H1 (cell line): ENCODE results near the gene AHRR. TPM values are rescaled to one million over a fixed set of nuclear protein-coding genes. Genes with fewer than 3 reads are reported as not detected.

Experiments
- CTCF ChIA-PET: fragments of 300-600 bp; sonication (Branson Sonifier 250); formaldehyde crosslinking; loops from one replicate; lab custom pipeline; 2021; ENCODE audit not compliant: partially characterized antibody; lab: Charles Lee
- POLR2A ChIA-PET: fragments of 300-600 bp; sonication (Branson Sonifier 250); formaldehyde crosslinking; loops from one replicate; lab custom pipeline; 2021; ENCODE audit warnings: inconsistent platforms; ENCODE audit not compliant: partially characterized antibody; lab: Charles Lee
- DNase-seq, 2 experiments: peaks; one replicate each; pipeline versions ENCODE4 v3.0.0 to v3.0.0-alpha.2; 2010 to 2022; ENCODE audit warnings: low spot score in 2 of 2, low read depth in 1 of 2, mixed read lengths in 1 of 2
- FAIRE-seq: peaks from 2 replicates; lab custom pipeline; 2011; peaks lifted over from hg19 to GRCh38; lab: Jason Lieb, UNC
- H2AFZ ChIP-seq: 2 replicates; pipeline ENCODE4 v1.8.1; 2012; ENCODE audit warnings: low read length, inconsistent platforms
- H2AK5ac ChIP-seq: 2 replicates; pipeline ENCODE4 v1.6.1; 2013; ENCODE audit warnings: low read depth, low read length
- H2BK120ac ChIP-seq: replicated peaks from 2 replicates; pipeline ENCODE3; 2013; ENCODE audit warnings: low read depth, low read length, inconsistent platforms
- H2BK12ac ChIP-seq: 2 replicates; pipeline ENCODE4 v1.6.1; 2013; ENCODE audit warnings: low read depth, low read length
- H2BK15ac ChIP-seq: 2 replicates; pipeline ENCODE4 v1.6.1; 2013; ENCODE audit warnings: low read length
- H2BK20ac ChIP-seq: 2 replicates; pipeline ENCODE4 v1.6.1; 2013; ENCODE audit warnings: low read length
- H2BK5ac ChIP-seq: 2 replicates; pipeline ENCODE4 v1.6.1; 2013; ENCODE audit warnings: low read depth, low read length
- H3K14ac ChIP-seq: 2 replicates; pipeline ENCODE4 v1.6.1; 2013; ENCODE audit warnings: inconsistent platforms; ENCODE audit not compliant: insufficient read length
- H3K18ac ChIP-seq: 2 replicates; pipeline ENCODE4 v1.6.1; 2013; ENCODE audit warnings: low read length; ENCODE audit errors: extremely low read depth
- H3K23ac ChIP-seq: 2 replicates; pipeline ENCODE4 v1.6.1; 2013; ENCODE audit warnings: inconsistent platforms; ENCODE audit not compliant: insufficient read length
- H3K23me2 ChIP-seq: 2 replicates; pipeline ENCODE4 v1.6.1; 2013; ENCODE audit warnings: low read depth, low read length
- H3K27ac ChIP-seq: 2 replicates; pipeline ENCODE4 v1.6.1; 2011; ENCODE audit warnings: low read depth, low read length, inconsistent platforms
- H3K27me3 ChIP-seq, 4 experiments: replicated peaks in 1 of 4; 1 replicate in 1 of 4; 2 replicates in 3 of 4; pipeline versions ENCODE4 v1.6.1 to v1.8.1; 2011 to 2013; ENCODE audit warnings: low read length in 3 of 4, mild to moderate bottlenecking in 3 of 4, inconsistent platforms in 2 of 4, mixed read lengths in 2 of 4, moderate library complexity in 1 of 4; ENCODE audit not compliant: control insufficient read depth in 3 of 4, insufficient read depth in 3 of 4; ENCODE audit errors: extremely low read depth in 1 of 4
- H3K36me3 ChIP-seq, 4 experiments: 2 replicates each; pipeline versions ENCODE4 v1.6.1 to v1.8.1; 2011 to 2013; ENCODE audit warnings: mild to moderate bottlenecking in 4 of 4, low read length in 3 of 4, moderate library complexity in 2 of 4, control low read depth in 1 of 4, inconsistent platforms in 1 of 4; ENCODE audit not compliant: insufficient read depth in 4 of 4, control insufficient read depth in 2 of 4
- H3K4ac ChIP-seq: replicated peaks from 2 replicates; pipeline ENCODE3; 2013; ENCODE audit warnings: low read length, low read depth, mixed read lengths, inconsistent platforms; ENCODE audit not compliant: insufficient read length
- H3K4me1 ChIP-seq, 4 experiments: replicated peaks in 1 of 4; 1 replicate in 1 of 4; 2 replicates in 3 of 4; pipeline versions ENCODE4 v1.6.1 to v1.8.1; 2011 to 2013; ENCODE audit warnings: low read length in 3 of 4, inconsistent platforms in 2 of 4, mixed read lengths in 1 of 4; ENCODE audit not compliant: insufficient read depth in 4 of 4, control insufficient read depth in 3 of 4
- H3K4me2 ChIP-seq, 2 experiments: 2 replicates each; pipeline versions ENCODE4 v1.6.1 to v1.8.1; 2011 to 2013; ENCODE audit warnings: low read depth in 2 of 2, low read length in 2 of 2, control low read depth in 1 of 2, inconsistent platforms in 1 of 2, mild to moderate bottlenecking in 1 of 2; ENCODE audit not compliant: insufficient read depth in 1 of 2
- H3K4me3 ChIP-seq, 4 experiments: fragments of 200-600, 300-600 bp in 1 of 4; sonication (generic), shearing (Covaris generic), sonication (Bioruptor Twin) in 1 of 4; 2 replicates each; pipeline versions ENCODE4 v1.5.1 to v1.8.1; 2011 to 2016; ENCODE audit warnings: low read length in 4 of 4, low read depth in 3 of 4, control low read depth in 2 of 4, inconsistent platforms in 2 of 4, mild to moderate bottlenecking in 2 of 4, mixed read lengths in 1 of 4, moderate library complexity in 1 of 4; ENCODE audit not compliant: insufficient read depth in 2 of 4; ENCODE audit errors: extremely low read depth in 1 of 4
- H3K56ac ChIP-seq: replicated peaks from 2 replicates; pipeline ENCODE3; 2013; ENCODE audit warnings: low read depth, mild to moderate bottlenecking, mixed read lengths, low read length, inconsistent platforms; ENCODE audit not compliant: insufficient read length
- H3K79me1 ChIP-seq: 2 replicates; pipeline ENCODE4 v1.6.1; 2013; ENCODE audit warnings: low read depth, low read length, control low read depth
- H3K79me2 ChIP-seq, 2 experiments: 2 replicates each; pipeline versions ENCODE4 v1.6.1 to v1.8.1; 2012 to 2013; ENCODE audit warnings: low read length in 2 of 2, mild to moderate bottlenecking in 2 of 2, inconsistent platforms in 1 of 2; ENCODE audit not compliant: insufficient read depth in 2 of 2, control insufficient read depth in 1 of 2
- H3K9ac ChIP-seq, 4 experiments: replicated peaks in 1 of 4; 1 replicate in 1 of 4; 2 replicates in 3 of 4; pipeline versions ENCODE4 v1.6.1 to v1.8.1; 2011 to 2013; ENCODE audit warnings: low read depth in 3 of 4, low read length in 3 of 4, control low read depth in 2 of 4, mild to moderate bottlenecking in 2 of 4, moderate library complexity in 2 of 4, inconsistent platforms in 1 of 4; ENCODE audit errors: extremely low read depth in 1 of 4
- H3K9me3 ChIP-seq, 2 experiments: 2 replicates each; pipeline versions ENCODE4 v1.6.1 to v1.8.1; 2012 to 2013; ENCODE audit warnings: mild to moderate bottlenecking in 2 of 2, moderate library complexity in 2 of 2, control low read depth in 1 of 2, inconsistent platforms in 1 of 2, low read depth in 1 of 2, low read length in 1 of 2, mixed read lengths in 1 of 2; ENCODE audit not compliant: insufficient read depth in 2 of 2
- H4K20me1 ChIP-seq, 2 experiments: replicated peaks in 1 of 2; 2 replicates each; pipeline versions ENCODE3 to v1.8.1; 2011 to 2013; ENCODE audit warnings: inconsistent platforms in 2 of 2, low read length in 2 of 2, mild to moderate bottlenecking in 1 of 2; ENCODE audit not compliant: insufficient read depth in 2 of 2, control insufficient read depth in 1 of 2
- H4K5ac ChIP-seq: 2 replicates; pipeline ENCODE4 v1.6.1; 2013; ENCODE audit warnings: low read length, low read depth, mixed read lengths, inconsistent platforms; ENCODE audit not compliant: insufficient read length
- H4K8ac ChIP-seq: 2 replicates; pipeline ENCODE4 v1.8.0; 2013; ENCODE audit warnings: mild to moderate bottlenecking, moderate library complexity, low read length, inconsistent platforms; ENCODE audit not compliant: insufficient read depth; ENCODE audit errors: extremely low read depth
- H4K91ac ChIP-seq: replicated peaks from 2 replicates; pipeline ENCODE3; 2013; ENCODE audit warnings: low read length, mixed read lengths, inconsistent platforms; ENCODE audit not compliant: insufficient read length
- HDAC2 ChIP-seq, 2 experiments: fragments of 300-600 bp in 1 of 2; sonication (generic) in 1 of 2; IDR thresholded peaks; 2 replicates each; pipeline ENCODE4 v1.6.1; 2011 to 2012; ENCODE audit warnings: low read depth in 2 of 2, low read length in 2 of 2, mild to moderate bottlenecking in 2 of 2, moderate library complexity in 2 of 2, borderline replicate concordance in 1 of 2, inconsistent platforms in 1 of 2
- RNF2 ChIP-seq: fragments of 200-900, 300-1000 bp; sonication (generic); IDR thresholded peaks from 2 replicates; pipeline ENCODE4 v1.7.1; 2016; ENCODE audit warnings: borderline replicate concordance, low read depth, mild to moderate bottlenecking, antibody characterized with exemption, low read length; ENCODE audit not compliant: poor library complexity, severe bottlenecking; ENCODE audit errors: missing control alignments
- SIX5 ChIP-seq: IDR thresholded peaks from 2 replicates; pipeline ENCODE4 v1.6.1; 2011; ENCODE audit warnings: mild to moderate bottlenecking, low read depth, low read length
- WGBS, 2 experiments: shearing (Covaris generic) in 1 of 2; methylation state at CpG; one replicate each; pipeline versions ENCODE4 v1.1.6 to v1.1.7; 2013 to 2015; ENCODE audit warnings: low lambda C conversion rate in 2 of 2, mixed read lengths in 2 of 2, inconsistent platforms in 1 of 2, low coverage in 1 of 2, missing lambda C conversion rate in 1 of 2; ENCODE audit not compliant: insufficient replicate concordance in 2 of 2, insufficient coverage in 1 of 2, insufficient read length in 1 of 2; ENCODE audit errors: extremely low coverage in 1 of 2, missing lambda C conversion rate in 1 of 2; 5-methylcytosine and 5-hydroxymethylcytosine counted together
- polyA plus RNA-seq, 7 experiments: library from polyadenylated mRNA; depleted of rRNA in 3 of 7; stranded (reverse) in 5 of 7; unstranded in 2 of 7; fragments of >200 nt in 5 of 7; fragments of 200-250 nt in 2 of 7; gene quantifications; 1 replicate in 5 of 7; 2 replicates in 1 of 7; 4 replicates in 1 of 7; pipeline versions ENCODE4 v1.2.1 to v1.2.3, GENCODE V29; 2011 to 2013; ENCODE audit warnings: missing spikeins in 2 of 7, mixed read lengths in 2 of 7
- total RNA-seq: library from RNA; stranded (reverse); fragmentation: NEBNext Ultra II Directional; extraction: Animal tissue kit (Norgen Biotek cat#: 25700); gene quantifications from 2 replicates; pipeline ENCODE4 v1.2.1, GENCODE V29; 2021

The AHRR gene
- total and polyA plus RNA-seq, 2 of the 8 experiments (the other 6 are each of a cell fraction or from before 2014, with no cell fraction given): 0.41 to 0.80 TPM

DNA sequence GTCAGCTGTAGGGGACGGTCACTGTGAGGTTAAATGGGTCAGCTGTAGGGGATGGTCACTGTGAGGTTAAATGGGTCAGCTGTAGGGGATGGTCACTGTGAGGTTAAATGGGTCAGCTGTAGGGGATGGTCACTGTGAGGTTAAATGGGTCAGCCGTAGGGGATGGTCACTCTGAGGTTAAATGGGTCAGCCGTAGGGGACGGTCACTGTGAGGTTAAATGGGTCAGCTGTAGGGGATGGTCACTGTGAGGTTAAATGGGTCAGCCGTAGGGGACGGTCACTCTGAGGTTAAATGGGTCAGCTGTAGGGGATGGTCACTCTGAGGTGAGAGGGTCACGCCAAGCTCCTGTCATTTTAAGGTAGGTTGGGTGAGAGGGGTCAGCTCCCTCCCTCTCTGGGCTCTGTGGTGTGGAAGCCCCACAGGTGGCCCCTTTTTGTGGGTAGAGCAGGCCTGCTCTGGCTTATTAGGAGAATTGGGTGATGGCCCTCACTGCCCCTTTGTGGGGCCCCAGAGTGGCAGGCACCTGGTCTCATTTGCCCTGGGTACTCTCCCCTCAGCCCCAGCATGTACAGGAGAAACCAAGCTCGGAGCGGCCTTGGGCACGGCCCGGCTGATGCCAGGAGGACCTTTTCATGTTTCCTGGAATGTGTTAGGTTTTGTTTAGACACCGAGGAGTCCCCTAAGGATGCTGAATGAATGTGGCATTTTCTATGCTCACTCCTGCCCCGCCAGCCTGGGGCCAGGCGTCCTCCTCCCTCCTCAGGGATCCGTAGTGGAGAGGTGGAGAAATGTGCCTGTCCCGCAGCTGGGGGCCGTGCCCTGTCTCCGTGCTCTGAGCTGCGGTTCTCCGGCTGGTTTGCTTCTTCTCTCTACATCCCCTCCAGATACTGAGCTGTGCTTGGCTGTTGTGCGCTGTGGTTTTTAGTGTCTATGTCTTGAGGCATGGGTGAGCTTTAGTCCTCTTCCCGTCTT, 31.4 kb downstream of the AHRR start:
- Histone ChIP-seq H2AFZ (no peak overlapping the region), H3K9me3 (no peaks in the 10 kb centered on the region), H4K5ac (no peak overlapping the region), H3K27me3 (no peaks in the 10 kb centered on the region), H3K4ac (no peak overlapping the region), H3K4me3 (no peak overlapping the region), H3K27ac (no peak overlapping the region), H4K20me1 (no peaks in the 10 kb centered on the region), H3K14ac (no peak overlapping the region), H2AK5ac (no peak overlapping the region), H3K18ac (no peak overlapping the region), H3K4me1 (no peaks in the 10 kb centered on the region), H3K79me1 (no peaks in the 10 kb centered on the region), H3K23me2 (no peaks in the 10 kb centered on the region), H3K23ac (no peak overlapping the region), H3K9ac (no peak overlapping the region), H3K4me2 (no peak overlapping the region), H3K36me3 (no peaks in the 10 kb centered on the region), H2BK20ac (no peak overlapping the region), H2BK5ac (no peak overlapping the region), H4K8ac (no peak overlapping the region), H2BK15ac (no peak overlapping the region), H3K56ac (no peak overlapping the region), H2BK12ac (no peak overlapping the region), H4K91ac (no peak overlapping the region), H2BK120ac (no peak overlapping the region), H3K79me2 (no peaks in the 10 kb centered on the region)
- no peak for FAIRE-seq
- TF ChIP-seq SIX5: no peak
- TF ChIP-seq HDAC2 (IDR thresholded peaks at IDR 0.05; ENCODE audit: borderline replicate concordance in 1 of 2, low read depth in 2 of 2, low read length in 2 of 2): no peak
- TF ChIP-seq RNF2: no peak
- POLR2A ChIA-PET: interaction anchor here (1.4 kb wide), 1 partner anchor 40 kb away, joined by 3 read pairs; no protein-coding TSS in a partner anchor
- CTCF ChIA-PET: interaction anchor here (0.6 to 6.2 kb wide), 13 partner anchors 14 to 317 kb away, joined by 3 to 38 read pairs (median 4); partner anchors contain the start of gene AHRR
- WGBS, 2 experiments: 79% methylated on average over 19 of the region's 22 CpGs; no CpG with 5 or more reads in 1 of the 2 experiments
- peak in 1 of 2 experiments; percentile 46 for DNase-seq
